Right kidney (tissue), 9 donors: ENCODE measurements around the gene MUCL3.
"Not testable (repeated sequence)": the region's sequence is repeated elsewhere in the genome, so short reads cannot be mapped to it uniquely, and the experiment has no call there.

ENCODE experiments used
- DNase-seq: peaks from one replicate; pipeline ENCODE4 v3.0.0-alpha.2; 2016
- long read RNA-seq, 8 donors: transcript quantifications; one replicate each; lab custom pipeline, GENCODE V29; 2026

The MUCL3 gene
- long read RNA-seq, donor 1, result 0 reads
- long read RNA-seq, donor 2, result 0 reads
- long read RNA-seq, donor 3, result 0 reads
- long read RNA-seq, donor 4, result 0 reads
- long read RNA-seq, donor 5, result 0 reads
- long read RNA-seq, donor 6, result 0 reads
- long read RNA-seq, donor 7, result 0 reads
- long read RNA-seq, donor 8, result 0 reads

GRCh38 chr6:30940361-30940986 is at the start of gene MUCL3:
Gene MUCL3 (plus strand): TSS chr6:30940973. CDS start chr6:30941000, 27 bp downstream.
- DNase-seq, result no peak

GRCh38 chr6:30891450-30891723 is 49.4 kb upstream of the MUCL3 start:
- no peak for DNase-seq

GRCh38 chr6:30891816-30892538 is 48.8 kb upstream of the MUCL3 start:
- DNase-seq, result no peak

- DNase-seq, result no peak
Measured at GRCh38 chr6:30893001-30893591, 47.7 kb upstream of the MUCL3 start.

- no peak for DNase-seq
Measured at GRCh38 chr6:30893666-30894065, 47.1 kb upstream of the MUCL3 start.

GRCh38 chr6:30894381-30894780 is 46.4 kb upstream of the MUCL3 start:
- DNase-seq, result no peak

- no peak for DNase-seq
Measured at GRCh38 chr6:30894935-30895334, 45.8 kb upstream of the MUCL3 start.

- DNase-seq, result no peak
Measured at GRCh38 chr6:30895343-30895742, 45.4 kb upstream of the MUCL3 start.

GRCh38 chr6:30896541-30896940 is 44.2 kb upstream of the MUCL3 start:
- DNase-seq, result no peak

GRCh38 chr6:30897882-30898281 is 42.9 kb upstream of the MUCL3 start:
- no peak for DNase-seq

GRCh38 chr6:30898750-30899360 is 41.9 kb upstream of the MUCL3 start:
- DNase-seq, result no peak

GRCh38 chr6:30900863-30901417 is 39.8 kb upstream of the MUCL3 start:
- no peak for DNase-seq

GRCh38 chr6:30901436-30901835 is 39.3 kb upstream of the MUCL3 start:
- no peak for DNase-seq

- DNase-seq, result not testable (repeated sequence)
Measured at GRCh38 chr6:30902196-30902595, 38.6 kb upstream of the MUCL3 start.

GRCh38 chr6:30902709-30903108 is 38.1 kb upstream of the MUCL3 start:
- DNase-seq, result no peak

GRCh38 chr6:30903236-30903635 is 37.5 kb upstream of the MUCL3 start:
- DNase-seq, result no peak

- DNase-seq, result not testable (repeated sequence)
Measured at GRCh38 chr6:30907290-30907757, 33.4 kb upstream of the MUCL3 start.

- DNase-seq, result peak; percentile 85
Measured at GRCh38 chr6:30907758-30908591, 32.8 kb upstream of the MUCL3 start, which contains the start of gene GTF2H4. Gene GTF2H4 (plus strand): TSS chr6:30908207.

- no peak for DNase-seq
Measured at GRCh38 chr6:30908700-30909099, 32.1 kb upstream of the MUCL3 start.

- not testable (repeated sequence) for DNase-seq
Measured at GRCh38 chr6:30910473-30910872, 30.3 kb upstream of the MUCL3 start.

GRCh38 chr6:30912746-30913520 is 27.8 kb upstream of the MUCL3 start:
- no peak for DNase-seq
